IPS-15b (cell line): Measurements from ENCODE around the gene GOLGA5.

Experiments
- H3K27me3 ChIP-seq: one replicate; pipeline ENCODE4 v1.6.1; 2013; ENCODE audit warnings: low read length; ENCODE audit not compliant: control insufficient read depth, insufficient read depth
- H3K36me3 ChIP-seq: one replicate; pipeline ENCODE4 v1.6.1; 2013; ENCODE audit warnings: low read length; ENCODE audit not compliant: control insufficient read depth, insufficient read depth
- H3K4me1 ChIP-seq: one replicate; pipeline ENCODE4 v1.6.1; 2013; ENCODE audit warnings: mild to moderate bottlenecking, low read length; ENCODE audit not compliant: control insufficient read depth, insufficient read depth
- H3K4me3 ChIP-seq: one replicate; pipeline ENCODE4 v1.5.1; 2013; ENCODE audit warnings: low read depth, low read length
- H3K9ac ChIP-seq: one replicate; pipeline ENCODE4 v1.6.1; 2013; ENCODE audit warnings: low read depth, mild to moderate bottlenecking, low read length
- H3K9me3 ChIP-seq: one replicate; pipeline ENCODE4 v1.6.1; 2013; ENCODE audit warnings: mild to moderate bottlenecking, low read length; ENCODE audit not compliant: control insufficient read depth, insufficient read depth

Gene GOLGA5

DNA sequence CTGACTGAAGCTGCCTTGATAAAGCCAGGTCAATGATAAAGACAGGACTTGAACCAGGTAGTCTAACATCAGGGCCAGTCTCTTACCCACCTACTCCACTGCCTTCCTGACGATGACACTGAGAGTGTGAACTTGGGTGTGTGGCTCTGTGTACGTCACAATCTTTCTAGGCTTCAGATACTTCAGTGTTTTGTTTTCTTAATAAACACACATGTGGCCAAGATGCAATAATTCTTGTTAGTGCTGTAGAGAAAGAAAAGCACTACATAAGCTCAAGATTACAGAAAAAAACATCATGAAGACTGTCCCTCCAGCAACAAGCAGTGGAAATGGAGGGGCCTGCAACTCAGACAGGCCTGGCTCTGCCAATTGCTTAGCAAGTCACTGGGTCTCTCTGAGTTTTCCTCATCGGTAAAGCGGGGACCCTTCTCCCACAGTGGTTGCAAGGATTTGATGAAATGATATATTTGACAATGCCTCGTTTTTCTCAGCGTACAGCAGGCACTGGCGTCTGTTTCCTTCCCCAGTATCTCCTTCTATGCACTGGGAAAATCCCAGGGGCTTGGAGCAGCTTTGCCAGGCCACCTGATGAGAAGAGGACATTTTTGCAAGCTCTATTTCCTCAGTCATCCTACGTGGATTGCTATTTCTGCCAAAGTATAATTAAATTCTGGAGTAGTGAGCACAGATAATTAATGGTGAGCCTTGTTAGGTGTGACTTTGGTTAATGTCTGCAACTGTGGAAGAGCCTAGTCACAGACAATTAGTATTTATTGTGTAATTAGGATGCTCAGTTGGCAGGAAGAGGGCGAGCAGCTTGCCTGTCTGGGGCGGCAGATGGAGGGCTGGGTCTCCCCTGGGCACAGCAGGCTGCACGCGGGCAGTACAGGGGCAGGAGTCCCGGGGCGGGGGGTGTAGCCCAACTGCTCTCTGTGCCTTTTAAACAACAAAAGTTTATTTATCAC, 73.1 kb downstream of the GOLGA5 start:
- H3K27me3 ChIP-seq = no peaks in the 10 kb centered on the region
- no peaks in the 10 kb centered on the region for H3K9me3 ChIP-seq
- H3K4me1 ChIP-seq = no peaks in the 10 kb centered on the region
- no peak overlapping the region for H3K4me3 ChIP-seq
- H3K9ac ChIP-seq = no peak overlapping the region
- no peaks in the 10 kb centered on the region for H3K36me3 ChIP-seq

DNA sequence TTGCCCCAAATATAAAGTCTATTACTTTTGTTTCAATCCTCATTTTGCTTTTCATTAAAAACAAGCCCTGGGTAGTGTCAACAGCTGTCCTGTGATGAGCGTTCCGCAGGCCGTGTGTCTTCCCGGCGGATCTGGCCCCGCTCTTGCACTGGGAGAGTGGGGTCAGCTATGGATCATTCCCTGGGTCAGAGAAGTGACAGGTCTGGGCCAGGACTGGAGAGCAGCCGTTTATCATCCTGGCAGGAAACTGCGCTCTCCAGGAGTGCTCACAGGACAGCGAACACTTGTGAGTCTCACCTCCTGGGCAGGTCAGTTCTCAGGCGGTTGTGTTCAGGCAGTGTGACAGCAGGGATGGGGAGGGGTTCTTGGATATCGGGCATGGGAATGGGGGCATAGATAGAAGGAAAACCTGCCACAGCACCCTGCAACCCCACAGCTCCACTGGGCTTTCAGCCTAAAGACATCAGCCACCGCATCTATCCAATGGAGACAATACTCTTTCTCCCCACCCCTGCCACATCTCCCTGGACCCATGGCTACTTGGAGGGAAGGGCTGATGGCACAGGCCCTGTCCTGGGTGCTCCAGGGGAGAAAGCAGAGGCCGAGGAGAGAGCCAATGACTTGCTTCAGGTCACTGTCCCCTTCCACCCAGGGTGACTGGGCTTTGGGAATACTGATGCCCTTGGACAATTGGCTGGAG, 81.0 kb downstream of the GOLGA5 start:
- Histone ChIP-seq H3K27me3 (no peaks in the 10 kb centered on the region), H3K4me3 (no peak overlapping the region), H3K9me3 (no peaks in the 10 kb centered on the region), H3K4me1 (peaks cover 2% of the 10 kb centered on the region), H3K9ac (no peak overlapping the region), H3K36me3 (no peaks in the 10 kb centered on the region)

GRCh38 chr14:92877757-92878431, 83.8 kb downstream of the GOLGA5 start:
- Histone ChIP-seq H3K27me3 (peaks cover 2% of the 10 kb centered on the region), H3K4me1 (peaks cover 5% of the 10 kb centered on the region), H3K9ac (no peak overlapping the region), H3K9me3 (no peaks in the 10 kb centered on the region), H3K36me3 (no peaks in the 10 kb centered on the region), H3K4me3 (no peak overlapping the region)

- Histone ChIP-seq H3K4me1 (peaks cover 5% of the 10 kb centered on the region), H3K27me3 (peaks cover 2% of the 10 kb centered on the region), H3K9me3 (no peaks in the 10 kb centered on the region), H3K9ac (no peak overlapping the region), H3K4me3 (no peak overlapping the region), H3K36me3 (no peaks in the 10 kb centered on the region)
These were observed 86.2 kb downstream of the GOLGA5 start for GRCh38 chr14:92880351-92880750.

- peaks cover 2% of the 10 kb centered on the region for H3K27me3 ChIP-seq
- peaks cover 5% of the 10 kb centered on the region for H3K4me1 ChIP-seq
- no peak overlapping the region for H3K9ac ChIP-seq
- no peak overlapping the region for H3K4me3 ChIP-seq
- no peaks in the 10 kb centered on the region for H3K9me3 ChIP-seq
- no peaks in the 10 kb centered on the region for H3K36me3 ChIP-seq
These were observed 86.7 kb downstream of the GOLGA5 start for GRCh38 chr14:92880851-92881250.

- Histone ChIP-seq H3K4me3 (no peak overlapping the region), H3K4me1 (peaks cover 3% of the 10 kb centered on the region), H3K9ac (no peak overlapping the region), H3K36me3 (no peaks in the 10 kb centered on the region), H3K9me3 (no peaks in the 10 kb centered on the region), H3K27me3 (peaks cover 2% of the 10 kb centered on the region)
These were observed 89.0 kb downstream of the GOLGA5 start for GRCh38 chr14:92883066-92883465.

- Histone ChIP-seq H3K9me3 (no peaks in the 10 kb centered on the region), H3K27me3 (peaks cover 2% of the 10 kb centered on the region), H3K9ac (no peak overlapping the region), H3K4me1 (peaks cover 3% of the 10 kb centered on the region), H3K36me3 (no peaks in the 10 kb centered on the region), H3K4me3 (no peak overlapping the region)
These were observed 90.3 kb downstream of the GOLGA5 start for GRCh38 chr14:92884410-92884809.

DNA sequence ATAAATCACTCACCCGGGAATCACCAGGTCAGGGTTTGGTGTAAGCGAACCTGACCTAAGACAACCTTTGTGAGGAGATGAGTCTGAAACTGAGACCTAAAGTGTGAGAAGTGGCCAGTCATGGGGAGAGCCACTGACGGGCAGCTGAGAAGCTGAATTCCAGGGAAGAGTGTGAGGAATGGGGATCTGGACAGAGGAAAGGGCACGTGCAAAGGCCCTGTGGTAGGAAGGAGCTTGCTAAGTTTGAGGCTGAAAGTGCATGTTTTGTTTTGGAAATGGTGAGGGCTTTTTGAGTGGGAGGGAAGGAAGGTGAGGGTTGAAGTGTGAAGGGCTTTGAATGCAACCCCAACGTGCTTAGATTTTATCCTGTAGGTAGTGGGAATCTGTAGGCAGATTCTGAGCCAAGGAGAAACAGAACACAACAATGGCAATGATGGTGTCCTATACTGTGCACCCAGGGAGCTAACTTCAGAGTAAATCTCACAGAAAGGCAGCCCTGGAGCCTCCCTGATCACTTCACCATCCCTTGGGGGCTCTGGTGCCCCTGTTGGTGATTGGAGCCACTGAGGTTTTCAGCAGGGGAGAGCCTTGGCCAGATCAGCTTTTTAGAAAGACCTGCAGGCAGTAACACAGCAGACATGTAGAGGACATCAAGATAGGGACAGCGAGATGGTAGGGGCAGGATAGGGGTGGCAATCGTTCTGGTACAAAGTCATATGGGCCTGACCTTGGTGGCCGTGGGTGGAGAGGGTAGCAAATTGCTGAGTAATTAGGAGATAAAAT, 91.4 kb downstream of the GOLGA5 start:
- Histone ChIP-seq H3K9ac (no peak overlapping the region), H3K27me3 (peaks cover 2% of the 10 kb centered on the region), H3K36me3 (no peaks in the 10 kb centered on the region), H3K4me3 (no peak overlapping the region), H3K9me3 (no peaks in the 10 kb centered on the region), H3K4me1 (peaks cover 3% of the 10 kb centered on the region)

DNA sequence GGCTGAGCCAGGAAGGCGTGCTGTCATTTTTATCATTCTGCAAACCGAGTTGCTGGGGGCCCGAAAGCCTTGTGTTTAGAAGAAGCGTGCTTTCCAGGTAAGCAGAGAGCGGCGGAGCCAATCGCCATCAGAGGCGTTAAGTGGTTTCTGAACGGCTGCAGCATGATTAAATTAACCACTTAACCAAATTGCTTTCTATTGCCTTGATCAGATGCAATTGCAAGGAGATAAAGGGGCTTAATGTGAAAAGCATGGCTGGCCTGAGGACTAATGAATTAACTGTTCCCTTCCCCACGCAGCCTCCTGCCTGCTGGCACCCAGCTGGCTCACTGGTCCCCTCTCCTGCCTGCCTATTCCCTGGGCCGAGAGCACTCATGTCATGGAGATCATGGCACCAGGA, 92.2 kb downstream of the GOLGA5 start:
- H3K4me1 ChIP-seq = no peaks in the 10 kb centered on the region
- no peak overlapping the region for H3K4me3 ChIP-seq
- peaks cover 2% of the 10 kb centered on the region for H3K27me3 ChIP-seq
- H3K9ac ChIP-seq = no peak overlapping the region
- H3K36me3 ChIP-seq = no peaks in the 10 kb centered on the region
- H3K9me3 ChIP-seq = no peaks in the 10 kb centered on the region

DNA sequence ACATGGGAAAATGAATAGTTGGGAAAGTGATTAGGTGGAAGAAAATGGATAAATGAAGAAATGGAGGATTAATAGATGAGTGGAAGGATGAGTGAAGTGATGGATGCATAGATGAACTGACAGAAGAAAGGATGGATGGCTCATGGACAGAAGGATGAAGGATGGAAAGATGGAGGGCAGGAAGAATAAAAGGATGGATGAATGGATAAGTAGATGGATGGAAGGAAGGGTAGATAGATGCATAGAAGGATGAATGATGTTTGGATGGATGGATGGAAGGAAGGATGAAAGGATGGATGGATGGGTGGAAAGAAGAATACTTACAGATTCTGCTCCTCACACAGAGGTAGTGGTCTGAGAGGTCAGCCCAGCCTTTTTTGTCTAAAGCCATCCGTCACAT, 93.1 kb downstream of the GOLGA5 start:
- Histone ChIP-seq H3K27me3 (no peaks in the 10 kb centered on the region), H3K9ac (no peak overlapping the region), H3K9me3 (no peaks in the 10 kb centered on the region), H3K4me1 (no peaks in the 10 kb centered on the region), H3K4me3 (no peak overlapping the region), H3K36me3 (no peaks in the 10 kb centered on the region)

- no peaks in the 10 kb centered on the region for H3K27me3 ChIP-seq
- no peaks in the 10 kb centered on the region for H3K9me3 ChIP-seq
- no peak overlapping the region for H3K9ac ChIP-seq
- H3K36me3 ChIP-seq = no peaks in the 10 kb centered on the region
- H3K4me1 ChIP-seq = no peaks in the 10 kb centered on the region
- no peak overlapping the region for H3K4me3 ChIP-seq
These were observed 94.8 kb downstream of the GOLGA5 start for GRCh38 chr14:92888896-92889295.
